Measurements from ENCODE around the gene EXOC4.

The EXOC4 gene

GRCh38 chr7:133645884-133646391 lies 393.1 kb downstream of the EXOC4 start:
- no peak for DNase-seq (ENCODE audit: low read depth)
- TF ChIP-seq, protein P1, sequence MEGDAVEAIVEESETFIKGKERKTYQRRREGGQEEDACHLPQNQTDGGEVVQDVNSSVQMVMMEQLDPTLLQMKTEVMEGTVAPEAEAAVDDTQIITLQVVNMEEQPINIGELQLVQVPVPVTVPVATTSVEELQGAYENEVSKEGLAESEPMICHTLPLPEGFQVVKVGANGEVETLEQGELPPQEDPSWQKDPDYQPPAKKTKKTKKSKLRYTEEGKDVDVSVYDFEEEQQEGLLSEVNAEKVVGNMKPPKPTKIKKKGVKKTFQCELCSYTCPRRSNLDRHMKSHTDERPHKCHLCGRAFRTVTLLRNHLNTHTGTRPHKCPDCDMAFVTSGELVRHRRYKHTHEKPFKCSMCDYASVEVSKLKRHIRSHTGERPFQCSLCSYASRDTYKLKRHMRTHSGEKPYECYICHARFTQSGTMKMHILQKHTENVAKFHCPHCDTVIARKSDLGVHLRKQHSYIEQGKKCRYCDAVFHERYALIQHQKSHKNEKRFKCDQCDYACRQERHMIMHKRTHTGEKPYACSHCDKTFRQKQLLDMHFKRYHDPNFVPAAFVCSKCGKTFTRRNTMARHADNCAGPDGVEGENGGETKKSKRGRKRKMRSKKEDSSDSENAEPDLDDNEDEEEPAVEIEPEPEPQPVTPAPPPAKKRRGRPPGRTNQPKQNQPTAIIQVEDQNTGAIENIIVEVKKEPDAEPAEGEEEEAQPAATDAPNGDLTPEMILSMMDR (IDR thresholded peaks at IDR 0.05; ENCODE audit: low read depth, low read length, missing control alignments) = no peak
- H3K4me3 ChIP-seq (ENCODE audit: low read depth, low read length) = no peak overlapping the region

DNA sequence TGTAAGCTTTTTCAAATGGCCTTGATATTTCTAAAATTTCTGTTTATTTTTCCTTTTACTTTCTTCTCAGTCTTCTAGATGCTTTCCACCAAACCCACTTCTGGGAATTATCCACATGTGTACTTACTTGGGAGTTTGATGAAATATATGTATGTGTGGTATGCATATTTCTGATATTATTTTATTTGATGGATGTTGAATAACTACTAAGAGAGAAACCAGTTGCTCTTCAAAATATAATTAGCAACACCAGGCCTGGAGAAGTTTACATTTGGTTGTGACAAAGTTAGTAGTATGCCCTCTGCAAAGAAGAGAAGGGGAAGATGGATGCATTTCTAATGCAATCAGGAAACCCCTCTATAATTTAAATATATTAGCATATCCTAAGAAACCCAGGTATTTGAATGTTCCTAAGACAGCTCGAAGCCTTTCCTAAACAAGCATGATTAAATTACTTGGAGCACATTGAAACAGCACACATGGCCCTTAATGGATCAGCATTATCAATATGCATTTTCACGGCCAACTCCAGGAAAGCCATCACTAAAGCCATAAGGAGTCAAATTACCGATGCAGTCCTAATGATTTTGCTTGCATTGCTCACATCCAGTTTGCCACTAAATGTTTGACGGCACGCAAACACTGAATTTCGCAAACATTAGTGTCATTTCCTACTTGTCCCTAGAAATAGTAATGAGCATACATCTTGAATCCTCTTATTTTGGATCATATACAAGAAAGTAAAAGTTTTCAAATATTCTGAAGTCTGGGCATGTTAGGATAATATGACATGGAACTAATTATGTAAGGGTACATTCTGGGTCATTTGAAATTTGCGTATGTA lies 393.8 kb downstream of the EXOC4 start:
- TF ChIP-seq, protein P1 (IDR thresholded peaks at IDR 0.05; ENCODE audit: low read depth, low read length, missing control alignments) = no peak
- no peak for DNase-seq (ENCODE audit: low read depth)
- no peak overlapping the region for H3K4me3 ChIP-seq (ENCODE audit: low read depth, low read length)

DNA sequence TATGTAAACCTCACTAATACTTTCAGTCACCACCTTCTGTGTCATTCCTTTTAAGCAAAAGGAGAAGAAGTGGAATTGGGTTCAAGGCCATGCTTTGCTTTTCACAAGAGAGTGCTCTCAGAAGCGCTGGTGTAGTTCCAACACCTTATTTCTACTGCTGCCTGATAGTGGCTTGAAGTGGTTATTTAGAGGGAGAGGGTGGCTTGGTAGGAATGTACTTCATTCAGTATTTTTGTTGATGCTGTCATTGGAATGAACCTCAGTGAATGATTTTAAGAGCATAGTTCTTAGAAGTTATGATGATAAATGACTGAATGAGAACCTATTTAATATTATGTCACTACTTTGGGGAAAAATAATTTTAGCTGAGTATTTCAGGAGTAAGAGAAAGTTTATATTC lies 396.7 kb downstream of the EXOC4 start:
- TF ChIP-seq, protein P1 (IDR thresholded peaks at IDR 0.05; ENCODE audit: low read depth, low read length, missing control alignments) = no peak
- no peak for DNase-seq (ENCODE audit: low read depth)

DNA sequence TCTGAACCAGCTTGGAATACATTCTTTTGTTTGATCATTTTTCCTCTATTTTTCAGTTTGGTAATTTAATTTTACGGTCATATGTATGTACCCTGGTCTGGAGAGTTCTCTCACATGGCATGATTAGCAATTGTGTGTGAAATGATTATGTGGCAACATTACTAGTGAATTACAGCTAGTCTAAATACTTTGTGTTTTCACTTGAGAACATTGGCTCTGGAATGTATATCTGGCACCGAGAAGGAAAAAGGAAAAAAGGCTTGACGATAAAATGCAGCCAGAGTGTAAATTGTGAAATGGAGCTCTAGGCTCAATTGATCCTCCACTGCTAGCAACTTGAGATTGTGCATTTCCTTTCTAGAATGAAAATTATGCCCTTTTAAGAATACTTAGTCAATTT lies 397.2 kb downstream of the EXOC4 start:
- TF ChIP-seq, protein P1 (IDR thresholded peaks at IDR 0.05; ENCODE audit: low read depth, low read length, missing control alignments) = no peak
- DNase-seq (ENCODE audit: low read depth) = no peak
- no peak overlapping the region for H3K4me3 ChIP-seq (ENCODE audit: low read depth, low read length)

More for the DNA sequence above, 396.7 kb downstream of the EXOC4 start:
- no peak overlapping the region for H3K4me3 ChIP-seq (ENCODE audit: low read depth, low read length)

DNA sequence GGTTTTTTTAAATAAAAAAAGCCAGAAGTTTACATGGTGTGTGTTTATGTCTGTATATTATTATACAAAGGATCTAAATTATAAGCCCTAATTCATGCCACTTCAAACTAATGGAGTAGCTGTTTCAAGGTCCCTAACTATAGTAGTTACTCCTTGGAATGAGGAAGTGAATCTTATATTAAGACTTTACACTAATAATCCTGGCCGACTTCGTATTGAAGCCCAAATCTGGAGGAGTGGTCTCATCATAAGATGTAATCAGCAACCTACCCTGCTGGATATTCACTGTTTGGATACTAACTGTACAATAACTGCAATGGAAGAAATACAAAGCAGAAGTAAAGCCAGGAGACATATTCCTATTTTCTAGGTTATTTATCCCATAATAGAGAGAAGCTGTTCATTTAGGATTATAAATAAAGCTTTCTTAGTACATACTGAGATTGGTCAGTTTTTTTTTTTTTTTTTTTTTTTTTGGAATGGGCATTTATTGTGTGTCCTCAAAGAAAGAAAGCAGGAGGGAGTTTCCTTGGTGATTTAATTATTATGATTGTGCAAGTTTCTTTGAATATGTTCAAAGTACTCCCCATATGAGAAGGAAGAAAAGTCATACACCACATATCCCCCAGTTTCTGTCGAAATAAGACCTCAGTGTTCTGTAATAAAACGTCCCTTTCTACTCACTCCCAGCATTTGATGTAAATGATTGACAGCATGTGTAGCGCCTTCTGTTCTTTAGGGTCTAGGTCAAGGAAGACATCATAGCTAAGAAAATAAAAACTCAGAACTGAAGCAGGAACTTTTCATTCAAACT lies 397.8 kb downstream of the EXOC4 start:
- H3K4me3 ChIP-seq (ENCODE audit: low read depth, low read length) = no peak overlapping the region
- no peak for DNase-seq (ENCODE audit: low read depth)
- TF ChIP-seq, protein P1 (IDR thresholded peaks at IDR 0.05; ENCODE audit: low read depth, low read length, missing control alignments) = no peak

DNA sequence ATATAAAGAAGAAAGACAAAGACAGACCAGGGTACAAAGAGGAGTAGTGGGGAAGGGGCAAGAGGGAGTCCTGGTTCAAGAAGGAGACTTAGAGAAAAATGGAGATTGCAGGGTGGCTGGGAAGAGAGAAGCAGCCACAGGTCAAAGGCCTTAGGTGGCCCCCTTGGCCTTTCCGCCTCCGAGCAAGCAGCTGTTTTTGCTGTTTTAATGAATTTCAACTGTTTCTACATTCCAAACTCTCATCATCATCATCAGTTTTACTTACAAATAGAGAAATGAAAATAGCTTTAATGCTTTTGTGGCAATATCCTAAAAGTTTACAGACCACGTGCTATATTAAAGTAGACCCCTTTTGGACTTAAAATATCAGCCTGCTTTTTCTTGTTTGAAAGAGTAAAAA lies 399.7 kb downstream of the EXOC4 start:
- no peak for DNase-seq (ENCODE audit: low read depth)
- no peak overlapping the region for H3K4me3 ChIP-seq (ENCODE audit: low read depth, low read length)
- TF ChIP-seq, protein P1 (IDR thresholded peaks at IDR 0.05; ENCODE audit: low read depth, low read length, missing control alignments) = no peak

All from GM12864 (cell line).